ENCODE measurements around the gene SEMA5A.

SEMA5A gene

DNA sequence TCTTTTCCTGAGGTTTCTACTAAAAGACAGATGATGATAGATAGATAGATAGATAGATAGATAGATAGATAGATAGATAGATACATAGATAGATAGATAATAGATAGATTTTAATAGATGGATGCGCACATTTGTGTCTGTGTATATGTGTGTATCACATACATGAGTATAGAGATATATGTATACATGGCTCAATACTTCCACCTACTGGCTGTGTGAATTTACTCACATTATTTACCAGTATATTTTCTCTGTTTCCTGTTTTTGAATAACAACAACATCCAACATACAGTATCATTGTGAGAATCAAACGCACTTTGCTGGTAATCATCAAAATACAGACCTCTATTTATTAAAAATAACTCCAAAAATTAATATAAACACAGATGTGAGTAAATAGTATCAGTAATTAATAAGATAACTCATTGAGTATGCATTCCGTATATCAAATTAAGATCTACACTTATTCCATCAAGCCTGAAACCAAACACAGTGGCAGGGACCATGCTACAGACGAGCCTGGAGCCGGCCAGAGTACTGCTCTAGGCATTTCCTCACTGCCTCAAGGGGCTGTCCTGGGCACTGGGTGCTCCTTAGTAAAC, 338.0 kb downstream of the SEMA5A start:
- no peaks in the 10 kb centered on the region for H3K9me3 Mint-ChIP-seq (ENCODE audit: low read depth)
- no peaks in the 10 kb centered on the region for H3K36me3 Mint-ChIP-seq
- H3K27me3 Mint-ChIP-seq: no peaks in the 10 kb centered on the region
- no peak overlapping the region for H3K27ac Mint-ChIP-seq
- no peaks in the 10 kb centered on the region for H3K4me1 Mint-ChIP-seq (ENCODE audit: low read depth)
- no peak overlapping the region for H3K4me3 Mint-ChIP-seq

DNA sequence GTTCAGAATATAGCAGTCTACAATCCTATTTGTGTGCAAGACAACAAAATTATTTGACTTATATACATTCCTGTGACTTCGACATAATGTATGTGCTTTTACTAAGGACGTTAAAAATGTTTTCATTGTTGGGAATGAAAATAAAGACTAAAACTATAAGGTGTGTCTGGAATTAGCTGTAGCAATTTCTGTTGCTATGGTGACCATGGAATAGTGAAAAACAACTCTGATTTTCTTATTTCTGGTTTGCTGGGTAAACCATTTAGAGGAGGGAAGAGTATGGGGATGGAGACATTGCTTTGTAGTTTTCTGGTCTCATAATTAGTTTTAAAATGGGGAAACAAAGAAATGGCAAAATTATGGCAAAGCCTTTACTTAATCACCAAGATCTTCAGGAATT, 343.2 kb downstream of the SEMA5A start:
- no peaks in the 10 kb centered on the region for H3K27me3 Mint-ChIP-seq
- H3K36me3 Mint-ChIP-seq: no peaks in the 10 kb centered on the region
- H3K4me1 Mint-ChIP-seq (ENCODE audit: low read depth): no peaks in the 10 kb centered on the region
- no peaks in the 10 kb centered on the region for H3K9me3 Mint-ChIP-seq (ENCODE audit: low read depth)
- no peak overlapping the region for H3K27ac Mint-ChIP-seq
- H3K4me3 Mint-ChIP-seq: no peak overlapping the region

DNA sequence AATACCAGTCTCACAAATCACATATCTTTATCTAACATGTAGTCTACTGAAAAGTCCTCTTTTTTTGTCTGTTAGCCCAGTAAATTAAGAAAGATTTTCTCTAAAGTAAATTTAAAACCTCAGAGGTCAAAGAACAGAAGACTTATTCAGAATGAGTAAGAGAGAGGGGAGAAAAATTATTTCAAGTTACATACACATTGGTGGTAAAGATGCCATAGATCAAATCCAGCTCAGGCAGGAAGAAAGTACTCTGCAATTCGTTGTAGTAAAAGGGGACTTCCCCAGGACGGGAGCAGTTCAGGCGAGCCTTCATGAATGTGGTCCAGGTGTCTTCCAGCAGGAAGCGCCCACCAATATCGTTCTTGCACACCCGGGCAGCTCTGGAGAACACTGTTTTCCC, 344.1 kb downstream of the SEMA5A start:
- no peaks in the 10 kb centered on the region for H3K4me1 Mint-ChIP-seq (ENCODE audit: low read depth)
- H3K27me3 Mint-ChIP-seq: no peaks in the 10 kb centered on the region
- no peak overlapping the region for H3K27ac Mint-ChIP-seq
- no peaks in the 10 kb centered on the region for H3K9me3 Mint-ChIP-seq (ENCODE audit: low read depth)
- H3K4me3 Mint-ChIP-seq: no peak overlapping the region
- no peaks in the 10 kb centered on the region for H3K36me3 Mint-ChIP-seq

- H3K27me3 Mint-ChIP-seq: no peaks in the 10 kb centered on the region
- no peak overlapping the region for H3K27ac Mint-ChIP-seq
- no peaks in the 10 kb centered on the region for H3K9me3 Mint-ChIP-seq (ENCODE audit: low read depth)
- H3K36me3 Mint-ChIP-seq: no peaks in the 10 kb centered on the region
- no peaks in the 10 kb centered on the region for H3K4me1 Mint-ChIP-seq (ENCODE audit: low read depth)
- H3K4me3 Mint-ChIP-seq: no peak overlapping the region
Measured at GRCh38 chr5:9201011-9201410, 344.9 kb downstream of the SEMA5A start.

DNA sequence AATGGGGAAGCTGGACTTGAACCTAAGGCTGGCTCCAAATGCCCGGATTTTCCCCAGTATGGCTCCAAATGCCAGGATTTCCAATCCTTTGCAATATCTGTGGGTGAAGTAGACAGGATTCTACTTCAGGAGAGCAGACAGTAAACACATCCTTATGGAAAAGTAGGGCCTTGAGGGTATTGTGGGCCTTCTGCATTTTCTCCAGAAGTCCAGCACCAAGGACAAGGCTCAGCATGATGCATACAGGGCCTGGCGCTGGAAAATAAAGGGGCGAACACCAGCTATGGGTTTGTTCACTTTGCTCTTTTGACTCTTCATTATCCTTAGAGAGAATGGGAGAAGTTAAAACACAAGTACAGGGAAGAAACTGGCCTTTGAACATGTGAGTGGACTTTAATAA, 347.5 kb downstream of the SEMA5A start:
- no peaks in the 10 kb centered on the region for H3K4me1 Mint-ChIP-seq (ENCODE audit: low read depth)
- no peaks in the 10 kb centered on the region for H3K9me3 Mint-ChIP-seq (ENCODE audit: low read depth)
- H3K36me3 Mint-ChIP-seq: no peaks in the 10 kb centered on the region
- H3K4me3 Mint-ChIP-seq: no peak overlapping the region
- no peak overlapping the region for H3K27ac Mint-ChIP-seq
- H3K27me3 Mint-ChIP-seq: no peaks in the 10 kb centered on the region

DNA sequence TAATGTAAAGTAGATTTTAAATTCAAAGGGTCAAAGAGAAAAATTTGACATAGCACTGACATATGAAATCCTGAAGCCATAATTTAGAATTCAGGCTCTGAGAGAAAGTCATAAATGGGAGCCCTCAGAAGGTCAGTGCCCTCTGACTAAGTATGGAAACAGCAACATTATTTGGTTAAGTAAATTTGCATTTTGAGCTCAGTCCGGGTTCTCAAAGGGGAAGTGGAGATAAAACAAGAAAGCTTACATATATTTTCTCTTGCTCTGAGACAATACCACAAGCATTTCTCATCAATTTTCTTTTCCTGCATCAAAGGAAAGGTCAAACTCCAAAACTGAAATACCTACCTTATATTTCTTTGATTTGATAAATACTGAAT, 348.0 kb downstream of the SEMA5A start:
- no peaks in the 10 kb centered on the region for H3K9me3 Mint-ChIP-seq (ENCODE audit: low read depth)
- no peak overlapping the region for H3K4me3 Mint-ChIP-seq
- no peak overlapping the region for H3K27ac Mint-ChIP-seq
- no peaks in the 10 kb centered on the region for H3K4me1 Mint-ChIP-seq (ENCODE audit: low read depth)
- no peaks in the 10 kb centered on the region for H3K27me3 Mint-ChIP-seq
- no peaks in the 10 kb centered on the region for H3K36me3 Mint-ChIP-seq

GRCh38 chr5:9196403-9197227, 349.3 kb downstream of the SEMA5A start:
- Mint-ChIP-seq H3K4me3 (no peak overlapping the region), H3K27ac (no peak overlapping the region), H3K27me3 (no peaks in the 10 kb centered on the region), H3K9me3 (ENCODE audit: low read depth) (no peaks in the 10 kb centered on the region), H3K36me3 (no peaks in the 10 kb centered on the region), H3K4me1 (ENCODE audit: low read depth) (no peaks in the 10 kb centered on the region)

DNA sequence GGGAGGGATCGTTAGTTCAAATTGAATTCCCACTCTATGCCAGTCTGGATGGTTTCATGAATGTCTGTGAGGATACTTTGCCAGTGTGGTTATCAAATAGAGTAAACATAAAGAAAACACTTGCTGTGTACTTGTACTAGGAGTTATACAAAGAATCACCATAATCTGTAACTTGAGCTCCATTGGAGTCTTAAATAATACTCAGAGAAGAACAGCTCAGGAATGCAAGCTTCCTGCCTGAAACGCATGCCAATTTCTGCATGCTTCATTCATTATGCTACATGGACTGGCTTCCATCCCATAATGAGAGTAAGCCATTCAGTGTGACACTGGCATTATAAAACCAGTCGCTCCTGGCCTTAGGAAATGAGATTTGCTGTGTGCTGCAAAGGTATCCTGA, 351.4 kb downstream of the SEMA5A start:
- Mint-ChIP-seq H3K4me3 (no peak overlapping the region), H3K9me3 (ENCODE audit: low read depth) (peaks cover 4% of the 10 kb centered on the region), H3K27me3 (no peaks in the 10 kb centered on the region), H3K36me3 (no peaks in the 10 kb centered on the region), H3K4me1 (ENCODE audit: low read depth) (no peaks in the 10 kb centered on the region), H3K27ac (no peak overlapping the region)

GRCh38 chr5:9192266-9192665, 353.6 kb downstream of the SEMA5A start:
- no peaks in the 10 kb centered on the region for H3K27me3 Mint-ChIP-seq
- no peak overlapping the region for H3K4me3 Mint-ChIP-seq
- H3K9me3 Mint-ChIP-seq (ENCODE audit: low read depth): peaks cover 7% of the 10 kb centered on the region

DNA sequence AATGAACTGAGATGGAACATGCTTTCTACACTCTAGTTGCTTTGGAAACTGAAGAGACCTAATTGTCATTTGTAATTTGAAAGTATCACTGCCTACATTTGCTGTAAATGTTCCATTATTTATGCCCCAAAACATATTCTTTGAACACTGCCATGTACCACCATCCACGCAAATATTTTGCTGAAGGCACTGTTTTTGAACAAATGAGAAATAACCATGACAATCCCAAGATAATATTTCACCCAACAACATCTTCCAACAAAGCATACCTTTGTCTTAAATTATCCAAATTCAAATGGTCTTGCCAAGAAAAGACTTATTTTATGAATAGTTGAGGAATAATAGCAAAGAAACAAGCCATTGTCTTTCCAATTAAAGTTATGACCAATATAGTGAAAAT, 356.2 kb downstream of the SEMA5A start:
- Mint-ChIP-seq H3K4me1 (ENCODE audit: low read depth) (no peaks in the 10 kb centered on the region), H3K27me3 (no peaks in the 10 kb centered on the region), H3K36me3 (no peaks in the 10 kb centered on the region), H3K4me3 (no peak overlapping the region), H3K9me3 (ENCODE audit: low read depth) (peaks cover 8% of the 10 kb centered on the region), H3K27ac (no peak overlapping the region)

More at GRCh38 chr5:9192266-9192665, 353.6 kb downstream of the SEMA5A start:
- Mint-ChIP-seq H3K4me1 (ENCODE audit: low read depth) (no peaks in the 10 kb centered on the region), H3K36me3 (no peaks in the 10 kb centered on the region), H3K27ac (no peak overlapping the region)

DNA sequence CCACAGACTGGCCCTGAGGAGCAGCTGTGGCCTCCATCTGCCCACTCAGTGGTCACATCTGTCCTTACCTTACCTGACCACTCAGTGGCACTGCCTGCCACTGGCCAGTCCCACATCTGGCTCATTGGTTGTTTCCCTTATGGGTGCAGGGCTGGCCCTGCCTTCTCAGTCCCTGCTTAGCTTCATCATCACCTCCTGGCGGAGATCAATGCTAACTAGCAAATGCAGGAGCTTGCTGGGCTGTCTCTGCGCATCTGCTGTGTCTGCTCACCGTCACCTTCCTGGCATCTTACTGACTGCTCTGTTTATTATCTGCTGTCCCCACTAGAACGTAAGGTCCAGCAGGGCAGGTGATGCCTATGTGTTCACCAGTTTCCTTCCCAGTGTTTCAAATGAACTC, 356.9 kb downstream of the SEMA5A start:
- H3K4me1 Mint-ChIP-seq (ENCODE audit: low read depth): no peaks in the 10 kb centered on the region
- H3K4me3 Mint-ChIP-seq: no peak overlapping the region
- H3K36me3 Mint-ChIP-seq: no peaks in the 10 kb centered on the region
- no peak overlapping the region for H3K27ac Mint-ChIP-seq
- H3K9me3 Mint-ChIP-seq (ENCODE audit: low read depth): peaks cover 8% of the 10 kb centered on the region
- no peaks in the 10 kb centered on the region for H3K27me3 Mint-ChIP-seq

DNA sequence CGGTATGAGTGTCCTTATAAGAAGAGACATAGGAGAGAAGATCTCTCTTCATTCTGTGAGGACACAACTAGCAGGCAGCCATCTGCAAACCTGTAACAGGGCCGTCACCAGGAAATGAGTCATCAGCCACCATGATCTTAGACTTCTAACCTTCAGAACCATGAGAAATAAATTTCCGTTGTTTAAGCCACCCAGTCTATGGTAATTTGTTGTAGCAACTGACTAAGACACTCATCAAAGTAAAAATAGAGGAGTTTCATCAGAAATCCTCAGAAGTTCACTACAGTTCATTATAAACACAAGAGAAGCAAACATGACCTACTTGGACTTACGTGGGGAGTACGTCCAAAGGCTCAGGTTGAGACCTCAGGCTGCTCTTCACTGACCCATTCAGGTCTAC, 357.7 kb downstream of the SEMA5A start:
- Mint-ChIP-seq H3K4me3 (no peak overlapping the region), H3K4me1 (ENCODE audit: low read depth) (no peaks in the 10 kb centered on the region), H3K36me3 (no peaks in the 10 kb centered on the region), H3K9me3 (ENCODE audit: low read depth) (peaks cover 8% of the 10 kb centered on the region), H3K27me3 (no peaks in the 10 kb centered on the region), H3K27ac (no peak overlapping the region)

- Mint-ChIP-seq H3K9me3 (ENCODE audit: low read depth) (peaks cover 8% of the 10 kb centered on the region), H3K27ac (no peak overlapping the region)
Measured at GRCh38 chr5:9187614-9188013, 358.3 kb downstream of the SEMA5A start.

GRCh38 chr5:9186069-9186468, 359.8 kb downstream of the SEMA5A start:
- H3K9me3 Mint-ChIP-seq (ENCODE audit: low read depth): peaks cover 8% of the 10 kb centered on the region
- H3K27ac Mint-ChIP-seq: no peak overlapping the region
- H3K4me3 Mint-ChIP-seq: no peak overlapping the region
- H3K4me1 Mint-ChIP-seq (ENCODE audit: low read depth): no peaks in the 10 kb centered on the region
- no peaks in the 10 kb centered on the region for H3K27me3 Mint-ChIP-seq
- H3K36me3 Mint-ChIP-seq: no peaks in the 10 kb centered on the region

More at GRCh38 chr5:9187614-9188013, 358.3 kb downstream of the SEMA5A start:
- no peaks in the 10 kb centered on the region for H3K36me3 Mint-ChIP-seq
- H3K4me3 Mint-ChIP-seq: no peak overlapping the region
- no peaks in the 10 kb centered on the region for H3K4me1 Mint-ChIP-seq (ENCODE audit: low read depth)
- H3K27me3 Mint-ChIP-seq: no peaks in the 10 kb centered on the region

GRCh38 chr5:9183992-9184391, 361.9 kb downstream of the SEMA5A start:
- Mint-ChIP-seq H3K27ac (no peak overlapping the region), H3K27me3 (no peaks in the 10 kb centered on the region), H3K9me3 (ENCODE audit: low read depth) (peaks cover 4% of the 10 kb centered on the region), H3K36me3 (no peaks in the 10 kb centered on the region), H3K4me3 (no peak overlapping the region), H3K4me1 (ENCODE audit: low read depth) (no peaks in the 10 kb centered on the region)
